IMR-90 (cell line): ENCODE measurements around the gene DHRS13.

ENCODE experiments used
- BHLHE40 ChIP-seq: fragments of 150-350 bp; IDR thresholded peaks from 2 replicates; pipeline ENCODE4 v1.6.1; 2016; ENCODE audit warnings: mild to moderate bottlenecking, low read depth, low read length
- CEBPB ChIP-seq: IDR thresholded peaks from 2 replicates; pipeline ENCODE4 v1.6.1; 2012; ENCODE audit warnings: low read depth, low read length, improper control_type of control experiment
- CHD1 ChIP-seq: IDR thresholded peaks from 2 replicates; pipeline ENCODE4 v1.6.1; 2012; ENCODE audit warnings: low read depth, low read length, improper control_type of control experiment
- CTCF ChIP-seq: conservative IDR thresholded peaks from 2 replicates; pipeline ENCODE4 v1.5.1; 2012; ENCODE audit warnings: mild to moderate bottlenecking, low read depth, low read length, improper control_type of control experiment
- ELK1 ChIP-seq: fragments of 150-350 bp; IDR thresholded peaks from 2 replicates; pipeline ENCODE4 v1.6.1; 2016; ENCODE audit warnings: low read depth, mild to moderate bottlenecking, low read length, moderate library complexity, borderline replicate concordance
- FOS ChIP-seq: fragments of 150-350 bp; IDR thresholded peaks from 2 replicates; pipeline ENCODE4 v1.6.1; 2016; ENCODE audit warnings: low read depth, low read length
- MAFK ChIP-seq: IDR thresholded peaks from 2 replicates; pipeline ENCODE4 v1.6.1; 2012; ENCODE audit warnings: low read depth, low read length, improper control_type of control experiment
- MXI1 ChIP-seq: IDR thresholded peaks from 2 replicates; pipeline ENCODE4 v1.6.1; 2012; ENCODE audit warnings: low read depth, mild to moderate bottlenecking, low read length, moderate library complexity, borderline replicate concordance
- POLR2A ChIP-seq: IDR thresholded peaks from 2 replicates; pipeline ENCODE4 v1.6.1; 2012; ENCODE audit warnings: mild to moderate bottlenecking, low read depth, low read length
- RAD21 ChIP-seq: IDR thresholded peaks from 2 replicates; pipeline ENCODE4 v1.6.1; 2012; ENCODE audit warnings: low read length, improper control_type of control experiment
- RCOR1 ChIP-seq: IDR thresholded peaks from 2 replicates; pipeline ENCODE4 v1.6.1; 2012; ENCODE audit warnings: mild to moderate bottlenecking, low read length, improper control_type of control experiment; ENCODE audit not compliant: insufficient replicate concordance
- RFX5 ChIP-seq: IDR thresholded peaks from 2 replicates; pipeline ENCODE4 v1.8.0; 2012; ENCODE audit warnings: low read depth, mild to moderate bottlenecking, low read length, moderate library complexity
- SMC3 ChIP-seq: fragments of 150-350 bp; IDR thresholded peaks from 2 replicates; pipeline ENCODE4 v1.6.1; 2016; ENCODE audit warnings: low read depth, mild to moderate bottlenecking, antibody characterized with exemption, low read length, moderate library complexity
- USF2 ChIP-seq: fragments of 150-350 bp; IDR thresholded peaks from 2 replicates; pipeline ENCODE4 v1.6.1; 2017; ENCODE audit warnings: mild to moderate bottlenecking, antibody characterized with exemption, low read length, low read depth

GRCh38 chr17:28902819-28903545, at the start of gene DHRS13:
- TF ChIP-seq CTCF: peak; percentile 94
- no peak for TF ChIP-seq RFX5
- TF ChIP-seq USF2: no peak
- TF ChIP-seq POLR2A: no peak
- peak; percentile 43 for TF ChIP-seq RAD21
- TF ChIP-seq RCOR1: no peak
- TF ChIP-seq MAFK: no peak
- peak; percentile 85 for TF ChIP-seq BHLHE40
- TF ChIP-seq CEBPB: no peak
- no peak for TF ChIP-seq ELK1
- no peak for TF ChIP-seq CHD1
- TF ChIP-seq FOS: no peak
- peak; percentile 40 for TF ChIP-seq SMC3
- TF ChIP-seq MXI1: peak; percentile 88
